DMS79 (cell line): ENCODE data around the gene CAMTA1.

ENCODE experiments used
- DNase-seq: peaks from one replicate; lab custom pipeline; 2025; lab: John Stamatoyannopoulos, UW

Gene CAMTA1

DNA sequence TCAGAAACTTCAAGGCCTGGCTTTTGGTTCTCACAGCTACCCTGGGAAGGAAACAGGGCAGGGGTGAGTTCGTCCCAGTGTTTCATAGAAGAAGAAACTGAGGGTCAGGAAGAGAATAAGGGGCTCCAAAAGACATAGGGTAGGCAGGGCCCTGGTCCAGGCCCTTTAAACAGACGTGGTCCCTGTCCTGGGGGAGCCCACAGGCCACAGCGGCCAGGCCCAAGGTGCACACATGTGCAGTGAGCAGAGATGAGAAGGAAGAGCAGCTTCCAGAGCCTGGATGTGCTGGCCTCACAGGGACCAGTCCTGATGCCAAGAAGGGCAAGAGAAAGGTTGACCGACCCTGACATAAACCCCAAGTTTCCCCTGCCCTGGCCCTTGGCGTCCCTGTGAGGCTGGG is 690.4 kb downstream of the CAMTA1 start:
- DNase-seq: no peak

DNA sequence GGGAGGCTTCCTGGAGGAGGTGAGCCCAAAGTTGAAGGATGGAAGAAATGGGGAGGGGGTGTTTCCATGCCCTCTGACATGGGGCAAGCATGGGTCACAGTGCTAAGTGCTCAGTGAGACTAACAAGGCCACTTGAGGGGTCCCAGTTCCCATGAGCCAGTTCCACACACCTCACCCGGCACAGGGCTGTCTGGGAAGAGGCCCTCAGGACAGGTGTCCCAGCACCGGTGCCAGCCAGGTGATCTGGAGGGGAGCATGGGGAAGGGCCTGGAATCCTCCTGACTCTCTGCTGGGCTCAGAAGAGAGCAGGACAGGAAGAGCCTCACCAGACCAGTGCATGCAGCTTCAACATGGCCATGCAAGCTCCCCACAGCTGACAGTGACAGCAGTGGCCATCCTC is 691.1 kb downstream of the CAMTA1 start:
- DNase-seq: no peak

DNA sequence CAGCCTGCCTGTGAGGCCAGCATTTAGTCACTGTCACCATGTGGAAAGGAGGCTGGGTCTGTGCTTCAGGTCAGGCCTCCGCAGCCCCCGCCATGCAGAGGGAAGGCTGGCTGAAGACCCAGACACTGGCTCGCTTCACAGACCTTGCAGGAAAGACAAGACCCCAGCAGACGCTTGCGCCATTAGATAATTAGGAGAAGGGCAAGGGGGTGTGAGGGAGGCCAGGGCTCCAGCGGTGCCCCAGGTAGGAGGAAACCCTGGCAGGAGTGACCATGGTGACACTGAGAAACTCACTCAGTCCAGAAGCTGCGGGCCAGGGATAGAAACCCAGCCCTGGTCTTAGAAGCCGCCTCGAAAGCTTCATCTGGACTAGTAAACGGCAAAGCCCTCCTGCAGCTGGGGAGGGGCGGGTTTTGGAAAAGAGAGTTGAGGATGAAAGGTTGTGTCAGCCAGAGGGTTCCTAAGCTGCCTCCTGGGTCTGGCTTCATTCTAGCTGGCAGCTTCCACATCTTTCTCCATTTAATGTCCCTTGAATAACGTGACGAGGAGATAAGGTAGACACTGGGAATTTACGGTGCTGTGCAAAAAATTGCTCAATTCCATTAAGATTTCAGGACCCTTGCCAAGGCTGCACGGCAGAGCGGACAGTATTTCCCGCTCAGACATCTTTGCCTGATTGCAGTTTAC is 691.8 kb downstream of the CAMTA1 start:
- DNase-seq: peak; percentile 22

DNA sequence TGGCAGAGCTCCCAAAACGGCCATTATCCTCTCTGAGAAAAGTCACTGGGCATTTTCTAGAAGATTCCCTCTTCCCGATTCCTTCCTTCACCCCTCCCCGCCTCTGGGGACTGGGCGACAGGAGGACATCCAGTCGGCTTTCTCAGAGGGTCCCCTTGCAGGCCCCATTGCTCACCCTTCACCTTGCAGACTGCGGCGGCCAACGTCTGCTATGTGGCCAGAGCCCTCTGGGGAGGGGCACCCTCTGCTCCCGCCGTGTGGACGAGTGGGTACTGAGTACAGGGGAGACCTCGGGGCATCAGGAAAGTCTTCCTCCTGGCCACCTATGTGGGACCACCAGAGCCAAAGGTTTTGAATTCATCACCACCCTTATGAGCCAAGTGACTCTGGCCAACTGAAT is 692.3 kb downstream of the CAMTA1 start:
- no peak for DNase-seq

DNA sequence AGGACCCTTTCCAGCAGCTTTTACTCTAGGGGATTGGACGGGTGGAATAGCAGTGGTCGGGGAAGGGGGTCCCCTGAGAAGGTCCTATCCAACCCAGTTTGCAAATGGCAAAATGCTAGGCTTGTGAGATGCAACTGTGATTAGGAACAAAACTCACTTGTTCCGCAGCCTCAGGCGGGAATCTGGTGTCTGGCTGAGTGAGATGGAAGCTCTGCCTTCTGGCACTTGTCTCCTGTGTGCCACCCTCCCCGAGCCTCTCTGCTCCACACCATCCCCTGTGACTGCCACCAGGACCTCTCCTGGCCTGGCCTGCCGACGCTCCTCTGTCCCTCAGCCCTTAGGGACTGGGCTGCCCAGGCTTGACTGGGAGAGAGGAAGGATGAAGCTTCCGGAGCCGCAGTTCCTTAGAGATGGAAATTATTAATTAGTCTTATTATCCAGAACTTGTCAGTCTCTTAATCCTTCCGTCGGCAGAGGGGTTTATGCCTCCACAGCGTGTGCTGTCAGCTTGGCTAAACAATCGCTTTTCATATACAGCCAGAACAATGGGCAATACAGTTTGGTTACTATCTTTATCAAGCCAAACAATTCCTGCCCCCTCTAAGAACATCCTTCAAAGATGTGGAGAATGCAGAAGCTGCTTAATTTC is 693.0 kb downstream of the CAMTA1 start:
- no peak for DNase-seq

DNA sequence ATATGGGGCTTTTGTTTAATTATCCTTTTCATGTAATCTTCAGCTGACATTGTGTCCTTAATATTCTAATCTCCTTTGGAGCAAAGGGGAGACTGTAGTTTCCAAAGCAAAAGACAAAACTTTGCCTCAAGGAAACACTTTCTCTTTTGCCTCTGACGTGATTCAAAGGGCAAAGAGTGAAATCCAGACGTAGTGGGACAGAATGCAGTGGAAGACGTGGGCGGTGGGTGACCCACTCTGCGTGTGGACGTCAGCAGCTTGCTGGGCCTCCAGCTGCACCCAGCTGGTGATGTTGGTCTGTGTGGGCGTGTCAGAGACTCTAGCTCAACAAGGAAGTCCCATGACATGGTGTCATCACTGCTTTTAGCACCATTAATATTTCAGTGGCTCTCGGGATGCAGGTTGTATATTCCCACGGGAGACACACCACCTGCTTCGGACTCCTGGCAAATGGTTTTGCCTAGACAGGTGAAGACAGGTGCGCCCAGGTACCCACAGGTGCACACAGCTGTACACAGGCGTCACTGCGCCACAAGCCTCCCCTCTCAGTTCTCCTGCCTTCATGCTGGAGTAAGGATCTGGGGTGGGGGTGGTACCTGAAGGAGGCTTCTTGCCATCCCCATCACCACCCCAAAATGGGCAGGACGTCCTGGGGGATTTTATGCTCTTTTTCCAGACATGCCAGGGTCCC is 693.7 kb downstream of the CAMTA1 start:
- DNase-seq: peak; percentile 32

DNA sequence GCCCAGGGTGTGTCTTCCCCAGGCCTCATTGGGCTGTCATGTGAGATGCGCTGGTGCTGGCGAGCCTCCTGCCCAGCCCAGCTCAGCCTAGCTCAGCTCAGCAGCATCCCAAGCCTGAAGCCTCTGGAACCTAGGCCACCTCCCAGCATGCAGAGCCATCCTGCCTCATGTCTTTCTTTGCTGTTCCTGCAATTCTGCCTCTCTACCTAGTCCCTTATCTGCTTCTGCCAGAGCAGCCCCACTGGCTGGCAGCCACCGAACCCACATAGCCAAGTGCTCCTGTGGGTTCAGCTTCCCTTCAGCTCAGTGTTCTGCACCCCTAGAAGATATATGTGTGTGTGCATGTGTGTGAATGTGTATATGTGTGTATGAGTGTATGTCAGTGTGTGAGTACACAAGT is 694.3 kb downstream of the CAMTA1 start:
- no peak for DNase-seq

DNA sequence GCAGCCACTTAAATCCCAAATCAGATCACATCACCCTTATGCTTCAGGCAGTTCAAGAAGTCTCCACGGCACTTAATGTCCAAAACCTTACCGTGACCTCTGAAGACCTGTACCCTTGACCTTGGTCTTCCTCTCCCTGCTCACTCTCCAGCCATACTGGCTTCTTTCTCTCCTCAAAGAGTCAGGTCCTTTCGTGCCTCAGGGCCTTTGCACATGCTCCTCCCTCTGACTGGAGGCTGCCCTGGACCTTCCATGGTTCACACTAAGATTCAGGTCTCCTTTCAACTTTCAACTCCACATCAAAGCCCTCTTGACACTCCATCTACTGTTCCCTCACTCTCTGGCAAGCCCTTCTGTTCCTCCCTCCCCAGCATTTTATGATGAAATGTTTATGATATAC is 695.9 kb downstream of the CAMTA1 start:
- no peak for DNase-seq

DNA sequence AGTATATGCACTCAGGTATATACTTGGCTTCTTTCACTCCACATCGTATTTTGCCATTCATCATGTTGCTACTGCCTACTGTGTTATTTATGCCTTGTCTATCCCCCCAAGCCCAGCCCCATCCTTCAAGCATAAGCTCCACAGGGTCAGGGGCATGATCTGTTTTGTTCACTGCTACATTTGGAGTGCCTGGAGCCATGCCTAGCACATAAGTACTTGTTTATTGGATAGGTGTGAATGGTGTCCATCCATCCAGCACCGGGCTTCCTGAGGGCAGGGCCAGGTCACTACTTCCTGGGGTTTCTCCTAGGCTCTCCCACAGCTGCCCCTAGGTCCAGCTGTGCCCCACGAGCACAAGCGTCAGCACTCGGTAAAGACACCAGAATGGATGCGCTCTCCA is 696.8 kb downstream of the CAMTA1 start:
- no peak for DNase-seq

DNA sequence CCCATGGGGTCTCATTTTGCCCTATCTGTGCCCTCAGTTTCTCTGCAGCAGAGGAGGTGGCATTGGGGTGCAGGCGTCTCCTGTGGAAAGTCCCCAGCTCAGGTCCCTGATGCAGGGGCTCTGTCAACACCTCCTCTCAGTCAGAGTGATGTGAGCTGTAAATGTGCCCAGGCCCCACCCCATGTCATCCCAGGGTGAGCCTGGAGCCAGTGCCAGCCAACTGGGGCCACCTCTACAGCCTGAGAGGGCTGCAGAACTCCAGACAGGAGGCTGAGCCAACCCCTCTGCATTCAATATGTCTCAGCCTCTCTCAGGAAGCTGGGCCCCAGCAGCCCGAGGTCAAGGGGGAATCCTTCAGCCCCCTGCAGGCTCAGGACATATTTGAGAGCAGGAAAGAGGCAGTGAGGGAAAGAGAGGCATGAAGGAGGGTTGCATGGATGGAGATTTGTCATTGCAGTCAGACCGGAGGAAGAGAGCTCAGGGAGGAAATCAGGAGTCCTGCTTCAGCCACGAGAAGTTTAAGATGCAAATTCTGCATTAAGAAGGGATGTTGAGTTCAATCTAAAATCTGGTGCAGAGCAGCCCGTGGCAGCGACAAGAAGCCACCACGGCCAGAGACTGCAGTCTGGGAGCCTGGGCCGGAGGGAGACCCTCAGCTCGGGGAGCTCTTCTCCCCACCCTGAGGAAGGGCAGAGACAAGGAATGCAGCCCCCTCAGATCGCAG is 697.7 kb downstream of the CAMTA1 start:
- no peak for DNase-seq

DNA sequence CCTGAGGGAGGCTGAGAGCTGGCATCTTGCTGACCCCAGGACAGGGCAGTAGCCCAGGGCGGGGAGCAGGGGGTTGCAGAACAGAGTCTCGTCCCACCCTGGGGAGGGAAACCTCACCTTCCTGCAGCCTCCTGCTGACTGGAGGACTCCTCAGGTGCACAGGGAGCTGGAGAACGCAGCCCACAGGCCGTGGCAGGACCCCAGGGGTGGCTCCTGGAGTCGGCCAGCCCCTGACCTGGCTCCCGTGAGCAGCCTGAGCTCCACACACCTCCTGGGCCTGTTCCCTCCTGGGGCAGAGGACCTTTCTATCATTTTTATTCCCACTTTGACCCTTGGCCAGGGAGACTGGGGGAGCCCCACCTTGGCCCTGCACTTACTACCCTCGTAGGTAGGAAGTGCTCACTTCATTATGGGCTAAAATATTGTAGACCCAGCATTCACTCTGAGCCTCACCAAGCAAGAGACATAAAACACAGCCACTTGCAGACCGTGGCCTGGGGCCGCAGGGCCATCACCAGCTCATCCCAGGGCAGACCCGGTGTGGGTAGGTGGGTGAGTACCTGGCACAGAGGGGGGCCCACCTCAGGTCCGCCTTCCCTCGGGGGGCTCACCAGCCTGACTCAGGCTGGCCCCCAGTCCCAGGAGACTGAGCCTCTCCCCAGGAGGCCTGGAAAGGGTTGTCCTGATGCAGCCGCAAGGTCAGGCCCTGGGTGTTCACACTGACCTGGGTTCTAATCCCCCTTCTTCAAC is 698.6 kb downstream of the CAMTA1 start:
- no peak for DNase-seq

DNA sequence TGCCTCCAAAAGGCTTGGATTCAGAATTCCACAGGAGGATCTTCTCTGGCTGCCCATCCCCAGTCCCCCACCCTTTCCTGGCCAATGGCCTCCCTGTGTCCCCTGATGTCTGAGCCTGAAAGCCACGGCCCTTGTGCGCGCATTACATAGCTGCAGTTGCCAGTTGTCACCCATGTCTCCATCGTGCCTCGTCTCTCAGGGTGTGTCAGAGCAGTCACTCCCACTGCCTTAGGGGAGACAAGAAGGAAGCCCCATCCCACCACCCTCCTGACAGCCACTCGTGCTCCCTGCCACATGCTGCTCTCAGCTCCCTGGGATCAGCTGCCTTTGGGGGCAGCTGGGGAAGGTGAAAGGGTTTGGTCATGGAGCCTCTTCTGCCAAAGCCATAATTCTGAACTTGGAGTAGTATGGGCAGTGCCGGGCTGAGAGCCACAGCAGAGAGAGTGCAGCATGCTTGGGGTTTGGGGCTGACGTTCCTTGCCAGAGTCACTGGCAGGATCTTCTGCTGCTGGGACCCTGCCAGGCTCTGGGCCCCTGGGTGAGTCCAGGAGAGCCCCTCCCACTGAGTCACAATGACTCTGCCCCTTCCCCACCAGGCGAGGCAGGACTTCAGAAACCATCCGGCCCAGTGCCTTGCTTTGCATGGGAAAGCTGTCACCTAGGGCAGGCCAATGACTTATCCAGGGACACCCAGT is 700.0 kb downstream of the CAMTA1 start:
- no peak for DNase-seq

DNA sequence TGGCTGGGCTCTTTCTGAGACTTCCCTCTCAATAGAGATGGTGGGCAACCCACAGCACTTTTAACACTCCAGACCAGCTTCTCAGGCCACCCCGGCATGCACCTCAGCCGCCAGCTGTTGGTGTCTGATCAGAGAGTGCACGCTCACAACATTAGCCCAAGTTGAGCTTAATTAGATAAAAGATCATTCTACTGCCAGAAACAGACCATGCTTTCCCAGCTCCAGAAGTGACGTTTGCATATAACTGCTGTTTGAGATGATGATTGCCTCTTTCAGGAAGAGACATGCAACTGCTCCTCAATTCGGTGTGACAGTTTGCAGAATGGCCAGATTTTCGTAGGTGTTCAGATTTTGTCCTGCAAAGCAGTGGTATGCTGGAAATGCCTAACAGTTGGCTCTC is 700.6 kb downstream of the CAMTA1 start:
- no peak for DNase-seq

DNA sequence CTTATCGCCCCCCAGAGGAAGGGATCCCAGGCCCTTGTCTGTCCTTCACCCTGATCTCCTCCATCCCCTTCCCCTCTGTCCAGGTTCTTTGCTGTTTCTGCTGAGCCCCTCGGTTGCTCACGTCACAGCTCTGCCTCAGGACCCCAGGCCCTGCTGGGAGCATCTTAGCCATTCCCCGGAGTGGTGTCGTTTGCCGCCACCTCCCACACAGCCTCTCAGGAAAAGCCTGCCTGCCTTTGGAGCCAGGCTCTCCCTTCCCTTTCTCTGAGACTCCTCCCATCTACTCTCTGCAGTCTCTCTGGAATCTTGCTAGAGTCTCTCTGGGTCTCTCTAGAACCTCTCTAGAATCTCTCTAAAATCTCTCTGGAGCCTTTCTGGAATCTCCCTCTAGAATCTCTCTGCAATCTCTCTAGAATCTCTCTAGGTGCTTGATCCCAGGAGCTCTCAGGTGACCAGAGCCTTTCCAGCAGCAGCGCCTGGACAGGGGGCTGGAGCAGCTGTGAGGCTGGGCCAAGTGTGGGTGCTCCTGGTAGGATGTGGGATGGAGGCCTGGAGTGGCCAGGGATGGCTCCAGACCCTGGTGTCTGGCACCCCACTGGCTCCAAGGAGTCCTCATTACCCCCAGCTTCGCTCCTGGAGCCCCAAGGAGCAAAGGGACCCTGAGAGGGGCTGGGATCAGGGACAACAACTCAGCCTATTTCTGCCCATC is 702.7 kb downstream of the CAMTA1 start:
- no peak for DNase-seq

DNA sequence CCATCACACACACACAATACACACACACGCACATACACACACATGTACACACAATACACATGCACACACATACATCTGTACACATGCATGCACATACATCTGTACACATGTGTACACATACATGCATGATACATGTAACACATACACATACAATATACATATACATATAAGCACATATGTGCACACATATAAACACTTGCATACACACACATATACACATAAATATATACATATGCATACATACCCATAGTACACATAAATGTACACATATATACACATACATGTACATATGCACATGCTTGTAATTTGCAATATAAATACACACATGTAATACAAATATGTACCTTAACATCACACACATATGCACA is 703.2 kb downstream of the CAMTA1 start:
- DNase-seq: no peak

DNA sequence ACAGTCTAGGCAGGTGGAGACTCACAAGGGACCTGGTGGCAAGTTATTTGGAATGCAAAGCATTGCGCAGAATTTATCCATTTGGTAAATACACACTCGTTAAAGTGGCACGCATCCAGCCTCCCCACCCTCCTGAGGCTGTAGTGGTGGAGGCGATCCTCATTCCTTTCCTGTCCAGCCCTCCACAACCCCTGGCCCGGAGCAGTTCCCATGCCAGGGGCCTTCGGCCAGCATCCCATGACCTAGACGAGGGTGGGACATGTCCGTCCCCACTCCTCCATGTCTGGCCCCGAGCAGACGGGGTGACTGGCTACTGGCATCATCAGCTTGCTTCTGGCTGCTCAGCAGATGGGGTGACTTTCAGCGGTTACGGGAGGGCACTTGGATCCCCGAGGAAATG is 704.3 kb downstream of the CAMTA1 start:
- no peak for DNase-seq

DNA sequence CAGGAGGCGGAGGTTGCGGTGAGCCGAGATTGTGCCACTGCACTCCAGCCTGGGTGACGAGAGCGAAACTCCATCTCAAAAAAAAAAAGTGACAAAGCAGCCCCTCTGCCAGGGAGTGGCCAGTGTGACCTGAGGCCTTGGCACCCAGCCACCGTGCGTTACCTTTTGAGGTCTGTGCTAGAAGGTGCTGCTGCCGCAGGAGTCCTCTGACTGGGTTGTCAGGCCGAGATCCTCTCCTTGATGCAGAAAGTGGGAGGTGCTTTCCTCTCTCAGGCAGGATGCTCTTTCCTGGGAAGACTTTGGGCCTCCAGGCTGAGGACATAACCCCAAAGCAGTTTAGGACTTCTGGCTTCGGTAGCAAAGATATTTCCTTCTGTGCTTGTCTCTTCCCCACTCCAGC is 705.3 kb downstream of the CAMTA1 start:
- DNase-seq: peak; percentile 50

DNA sequence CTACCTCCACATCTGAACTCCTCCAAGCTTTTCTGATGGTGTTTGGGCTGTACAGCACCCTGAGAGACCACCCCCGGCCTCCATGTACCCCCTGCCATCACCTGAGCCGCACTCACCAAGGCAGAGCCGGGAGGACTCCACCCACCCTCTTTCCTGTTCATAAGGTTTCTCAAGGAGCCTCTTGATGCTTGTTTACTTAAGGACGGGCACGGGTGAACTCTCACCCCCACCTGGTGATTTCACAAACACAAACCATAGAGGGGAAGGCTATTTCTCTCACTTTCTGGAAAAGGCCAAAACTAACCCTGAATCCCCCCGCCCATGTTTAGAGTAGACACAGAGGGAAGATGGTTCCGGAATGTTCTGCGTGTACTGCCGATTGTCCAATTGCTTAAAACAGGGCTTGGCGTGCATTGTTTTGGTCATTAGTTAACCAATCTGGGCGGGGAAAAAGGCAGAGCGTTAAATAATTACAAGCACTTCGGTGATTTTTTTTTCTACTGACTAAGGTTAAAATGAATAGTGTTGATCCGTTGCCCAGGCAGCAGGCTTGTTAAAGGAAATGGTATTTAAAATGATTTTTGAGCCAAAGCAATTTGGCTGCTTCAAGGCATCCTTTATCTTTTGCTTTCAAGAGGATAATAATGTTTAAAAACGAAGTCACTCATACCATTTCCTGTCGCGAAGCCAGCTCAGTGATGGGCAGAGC is 706.0 kb downstream of the CAMTA1 start:
- peak; percentile 97 for DNase-seq

DNA sequence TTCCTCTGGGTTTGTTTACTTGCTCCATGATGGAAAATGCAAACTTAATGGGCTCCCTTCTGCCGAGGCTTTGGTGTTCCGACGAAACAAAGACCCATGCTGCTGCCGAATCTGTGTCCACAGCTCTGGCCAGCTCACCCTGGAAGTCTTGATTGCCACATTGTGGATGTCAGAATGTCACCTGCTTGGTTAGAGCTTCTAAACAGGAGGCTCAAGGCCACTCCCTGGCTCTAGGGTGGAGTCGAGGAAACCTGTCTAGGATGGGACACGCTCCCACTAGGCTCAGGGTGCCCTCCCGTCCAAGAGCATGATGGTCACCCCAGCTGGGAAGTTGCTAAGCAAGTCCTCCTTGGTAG is 706.5 kb downstream of the CAMTA1 start:
- DNase-seq: peak; percentile 89

DNA sequence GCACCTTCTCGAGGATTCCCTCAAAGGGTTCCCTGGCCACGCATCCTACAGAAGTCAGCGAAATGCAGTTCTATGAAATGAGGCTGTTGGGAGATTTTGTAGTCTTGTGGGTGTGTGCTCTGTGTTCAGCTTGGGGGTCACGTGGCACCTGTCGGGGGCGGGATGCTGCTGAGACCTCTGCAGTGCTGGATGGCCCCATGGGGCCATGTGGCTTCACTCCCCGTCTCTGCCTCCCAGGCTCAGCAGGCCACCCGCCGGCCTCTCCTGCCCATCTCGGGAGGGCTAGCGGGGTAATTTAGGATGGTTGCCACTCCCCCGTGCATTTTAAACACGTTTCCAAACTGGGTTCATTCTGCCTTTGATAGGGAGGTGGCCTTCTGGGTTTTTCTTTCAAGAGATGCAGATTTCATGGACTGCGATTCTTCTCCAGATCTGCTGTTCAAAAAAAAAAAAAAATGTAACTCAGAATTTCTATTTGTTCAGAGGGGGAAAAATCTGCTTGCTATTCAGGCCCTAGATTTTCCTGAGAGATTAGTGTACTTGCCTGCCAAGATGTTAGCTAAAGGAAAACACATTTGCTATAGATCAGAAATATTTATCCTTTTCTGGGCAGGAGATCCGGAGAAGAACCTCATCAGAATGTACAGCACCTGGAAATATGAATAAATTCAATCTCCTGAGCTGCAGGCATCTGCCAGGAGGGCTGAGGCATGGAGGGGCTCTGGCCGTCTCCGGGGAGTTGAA is 708.6 kb downstream of the CAMTA1 start:
- no peak for DNase-seq
